ENCODE data around the gene ANKRD13B. TPM values are rescaled to one million over a fixed set of nuclear protein-coding genes. Genes with fewer than 3 reads are reported as not detected.

ANKRD13B gene
- total RNA-seq, 1 donor from 2014 or later, result 17.9 TPM

DNA sequence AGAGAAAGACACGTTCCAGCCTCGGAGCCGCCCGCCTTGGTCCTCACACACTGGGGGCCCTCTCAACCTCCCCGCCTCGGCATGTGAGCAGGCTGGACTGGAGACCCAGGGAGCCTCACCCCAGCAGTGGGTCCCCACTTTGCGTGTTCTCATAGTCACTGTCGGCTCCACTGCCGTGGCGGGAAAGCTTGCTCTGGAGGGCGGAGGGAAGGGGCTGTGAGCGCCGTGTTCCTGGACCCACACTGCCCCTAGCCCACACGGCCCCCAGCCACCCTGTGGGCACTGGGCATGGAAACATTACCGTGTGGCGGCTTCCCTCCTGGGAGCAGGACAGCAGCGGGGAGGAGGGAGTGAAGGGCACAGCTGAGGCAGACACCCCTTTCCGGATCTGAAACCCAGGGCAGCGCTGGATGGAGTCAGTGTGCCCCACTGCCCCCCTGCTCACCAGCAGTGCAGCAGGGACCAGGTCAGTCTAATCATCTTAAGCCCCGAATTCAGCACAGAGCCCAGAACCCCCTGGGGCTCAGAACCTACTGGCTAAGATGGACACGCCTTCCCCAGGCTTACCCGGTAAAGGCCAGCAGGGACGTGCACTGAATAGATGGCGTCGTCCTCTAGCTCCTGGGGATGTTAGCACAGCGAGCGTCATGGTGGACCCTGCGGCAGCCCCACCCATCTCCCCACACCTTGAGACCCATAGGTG lies 17.3 kb upstream of the ANKRD13B start:
- Mint-ChIP-seq H3K9me3 (ENCODE audit: unreplicated experiment) (no peaks in the 10 kb centered on the region), H3K27ac (ENCODE audit: unreplicated experiment) (no peak overlapping the region), H3K4me3 (ENCODE audit: unreplicated experiment) (no peak overlapping the region), H3K27me3 (ENCODE audit: low read depth, unreplicated experiment) (peaks cover under 1% of the 10 kb centered on the region), H3K36me3 (ENCODE audit: low read depth, unreplicated experiment) (peaks cover 16% of the 10 kb centered on the region), H3K4me1 (ENCODE audit: low read depth, unreplicated experiment) (peaks cover 4% of the 10 kb centered on the region)
- Histone ChIP-seq H3K27me3 (ENCODE audit: insufficient read depth, low read length) (no peaks in the 10 kb centered on the region), H3K9ac (ENCODE audit: low read length) (no peak overlapping the region), H3K4me3 (ENCODE audit: insufficient read depth, low read depth, low read length) (no peak overlapping the region), H3K36me3 (ENCODE audit: insufficient read depth, low read length) (peaks cover 2% of the 10 kb centered on the region), H3K4me1 (ENCODE audit: insufficient read depth, low read length) (peaks cover 15% of the 10 kb centered on the region), H2AFZ (ENCODE audit: low read depth, low read length) (no peak overlapping the region), H4K20me1 (ENCODE audit: insufficient read depth, low read length) (peaks cover 40% of the 10 kb centered on the region), H3K9me3 (ENCODE audit: insufficient read depth, low read depth, low read length) (no peaks in the 10 kb centered on the region), H3K27ac (ENCODE audit: low read depth, low read length) (no peak overlapping the region), H3K4me2 (ENCODE audit: low read length) (no peak overlapping the region), H3K79me2 (ENCODE audit: insufficient read depth, low read length) (no peaks in the 10 kb centered on the region)
- no peak for TF ChIP-seq EZH2 (IDR thresholded peaks at IDR 0.05; ENCODE audit: insufficient read depth, low read length)
- TF ChIP-seq, protein P1, sequence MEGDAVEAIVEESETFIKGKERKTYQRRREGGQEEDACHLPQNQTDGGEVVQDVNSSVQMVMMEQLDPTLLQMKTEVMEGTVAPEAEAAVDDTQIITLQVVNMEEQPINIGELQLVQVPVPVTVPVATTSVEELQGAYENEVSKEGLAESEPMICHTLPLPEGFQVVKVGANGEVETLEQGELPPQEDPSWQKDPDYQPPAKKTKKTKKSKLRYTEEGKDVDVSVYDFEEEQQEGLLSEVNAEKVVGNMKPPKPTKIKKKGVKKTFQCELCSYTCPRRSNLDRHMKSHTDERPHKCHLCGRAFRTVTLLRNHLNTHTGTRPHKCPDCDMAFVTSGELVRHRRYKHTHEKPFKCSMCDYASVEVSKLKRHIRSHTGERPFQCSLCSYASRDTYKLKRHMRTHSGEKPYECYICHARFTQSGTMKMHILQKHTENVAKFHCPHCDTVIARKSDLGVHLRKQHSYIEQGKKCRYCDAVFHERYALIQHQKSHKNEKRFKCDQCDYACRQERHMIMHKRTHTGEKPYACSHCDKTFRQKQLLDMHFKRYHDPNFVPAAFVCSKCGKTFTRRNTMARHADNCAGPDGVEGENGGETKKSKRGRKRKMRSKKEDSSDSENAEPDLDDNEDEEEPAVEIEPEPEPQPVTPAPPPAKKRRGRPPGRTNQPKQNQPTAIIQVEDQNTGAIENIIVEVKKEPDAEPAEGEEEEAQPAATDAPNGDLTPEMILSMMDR (IDR thresholded peaks at IDR 0.05; ENCODE audit: insufficient read depth, low read depth, low read length), result no peak
- FAIRE-seq (no peak), DNase-seq (ENCODE audit: low read depth) (no peak)

DNA sequence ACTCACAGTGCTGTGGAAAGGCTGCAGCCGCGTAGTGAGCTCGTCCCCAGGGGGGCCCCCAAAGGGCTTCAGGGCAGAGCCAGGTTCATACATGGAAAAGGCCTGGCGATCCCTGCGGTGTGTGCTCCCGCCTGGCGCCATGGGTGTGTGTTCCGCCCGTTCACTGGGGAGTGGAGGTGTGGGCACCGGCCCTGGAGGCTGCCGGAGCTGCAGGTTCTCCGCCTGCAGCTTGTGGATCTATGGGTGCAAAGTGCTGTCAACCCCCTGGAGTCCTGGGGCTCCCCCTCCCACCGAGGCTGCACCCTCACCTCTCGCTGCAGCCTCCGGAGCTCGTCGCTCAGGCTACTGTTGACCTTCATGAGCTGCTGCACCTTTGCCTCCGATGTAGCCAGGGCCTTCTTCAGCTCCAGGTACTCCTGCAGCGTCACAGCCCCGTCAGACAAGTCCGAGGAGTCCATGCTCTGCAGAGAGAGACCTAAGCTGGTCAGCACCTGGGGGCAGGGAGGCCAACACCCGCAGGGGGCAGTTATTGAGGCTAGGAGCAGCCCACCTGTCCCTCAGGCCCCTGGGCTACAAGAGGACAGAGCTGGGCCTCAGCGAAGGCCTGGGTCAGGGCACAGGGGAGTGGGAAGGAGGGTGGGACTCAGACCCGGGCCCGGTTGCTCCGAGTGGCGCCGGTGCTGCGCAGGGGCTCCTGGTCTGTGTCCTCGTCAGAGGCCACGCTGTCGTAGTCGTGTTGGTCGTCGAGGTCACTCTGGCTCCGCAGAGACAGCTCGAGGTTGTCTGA lies 16.5 kb upstream of the ANKRD13B start:
- Histone ChIP-seq H2AFZ (ENCODE audit: low read depth, low read length) (no peak overlapping the region), H3K9ac (ENCODE audit: low read length) (no peak overlapping the region), H3K9me3 (ENCODE audit: insufficient read depth, low read depth, low read length) (no peaks in the 10 kb centered on the region), H3K27ac (ENCODE audit: low read depth, low read length) (no peak overlapping the region), H3K4me2 (ENCODE audit: low read length) (no peak overlapping the region), H3K4me3 (ENCODE audit: insufficient read depth, low read depth, low read length) (no peak overlapping the region), H3K27me3 (ENCODE audit: insufficient read depth, low read length) (no peaks in the 10 kb centered on the region), H3K4me1 (ENCODE audit: insufficient read depth, low read length) (peaks cover 15% of the 10 kb centered on the region), H3K79me2 (ENCODE audit: insufficient read depth, low read length) (no peaks in the 10 kb centered on the region), H4K20me1 (ENCODE audit: insufficient read depth, low read length) (peaks cover 40% of the 10 kb centered on the region), H3K36me3 (ENCODE audit: insufficient read depth, low read length) (peaks cover 2% of the 10 kb centered on the region)
- TF ChIP-seq, protein P1 (IDR thresholded peaks at IDR 0.05; ENCODE audit: insufficient read depth, low read depth, low read length), result no peak
- TF ChIP-seq EZH2 (IDR thresholded peaks at IDR 0.05; ENCODE audit: insufficient read depth, low read length), result no peak
- peaks cover 10% of the 10 kb centered on the region for H3K36me3 Mint-ChIP-seq (ENCODE audit: low read depth, unreplicated experiment)
- no peak for DNase-seq (ENCODE audit: low read depth)
- no peak for FAIRE-seq
- no peaks in the 10 kb centered on the region for H3K9me3 Mint-ChIP-seq (ENCODE audit: unreplicated experiment)
- no peak overlapping the region for H3K4me3 Mint-ChIP-seq (ENCODE audit: unreplicated experiment)
- no peaks in the 10 kb centered on the region for H3K27me3 Mint-ChIP-seq (ENCODE audit: low read depth, unreplicated experiment)
- H3K27ac Mint-ChIP-seq (ENCODE audit: unreplicated experiment), result no peak overlapping the region
- H3K4me1 Mint-ChIP-seq (ENCODE audit: low read depth, unreplicated experiment), result peaks cover 4% of the 10 kb centered on the region

Data from astrocyte (in vitro differentiated cells and primary cell).